K562 (cell line): ENCODE measurements around the gene RING1. TPM values are rescaled to one million over a fixed set of nuclear protein-coding genes. Genes with fewer than 3 reads are reported as not detected.

Experiments
- ATAC-seq: fragments of 200-7000 bp; cut with Tn5 transposase; 3 replicates; pipeline ENCODE4 v1.9.1; 2020; ENCODE audit warnings: moderate library complexity
- BruUV-seq: library from RNA; stranded (reverse); fragments of 400-500 nt; replicated peaks from 2 replicates; lab custom pipeline; 2021; lab: Mats Ljungman, UMichigan
- CTCF ChIA-PET: fragments of 300-600 bp; formaldehyde crosslinking; extraction: SDS; loops from one replicate; lab custom pipeline; 2021; ENCODE audit warnings: low intra/inter-chr PET ratio; lab: Yijun Ruan, JAX
- POLR2A ChIA-PET: fragments of 300-600, 350-650 bp; sonication (Branson Sonifier 250); formaldehyde crosslinking; extraction: SDS; loops from one replicate; lab custom pipeline; 2021; ENCODE audit warnings: antibody characterized with exemption, inconsistent platforms; lab: Yijun Ruan, JAX
- DNase-seq, 4 experiments: peaks; one replicate each; pipeline versions ENCODE4 v3.0.0 to v3.0.0-alpha.2; 2011 to 2018; ENCODE audit warnings: low spot score in 3 of 4, mixed read lengths in 3 of 4; ENCODE audit errors: extremely low read depth in 1 of 4
- FAIRE-seq: peaks from 2 replicates; lab custom pipeline; 2011; peaks lifted over from hg19 to GRCh38; lab: Jason Lieb, UNC
- H2AFZ ChIP-seq: 2 replicates; pipeline ENCODE4 v1.6.0; 2011; ENCODE audit warnings: low read depth, low read length, control low read depth, inconsistent platforms
- H3K27ac ChIP-seq: fragments of 200-600 bp; 3 replicates; pipeline ENCODE4 v1.8.0; 2011; ENCODE audit warnings: low read depth, mild to moderate bottlenecking, control low read depth, inconsistent platforms, low read length, moderate library complexity, mixed read lengths; ENCODE audit errors: extremely low read depth
- H3K27me3 ChIP-seq, 2 experiments: fragments of 300-600 bp in 1 of 2; 2 replicates in 1 of 2; 3 replicates in 1 of 2; pipeline versions ENCODE4 v1.6.0 to v1.8.0; 2011; ENCODE audit warnings: inconsistent platforms in 2 of 2, low read length in 2 of 2, mild to moderate bottlenecking in 1 of 2, mixed read lengths in 1 of 2, moderate library complexity in 1 of 2; ENCODE audit not compliant: control insufficient read depth in 2 of 2, insufficient read depth in 2 of 2
- H3K36me3 ChIP-seq: fragments of 300-600 bp; 3 replicates; pipeline ENCODE4 v1.8.0; 2011; ENCODE audit warnings: mild to moderate bottlenecking, low read length, inconsistent platforms; ENCODE audit not compliant: control insufficient read depth, insufficient read depth
- H3K4me1 ChIP-seq, 2 experiments: fragments of 200-600 bp in 1 of 2; replicated peaks in 1 of 2; 2 replicates in 1 of 2; 3 replicates in 1 of 2; pipeline versions ENCODE4 v1.5.1 to v1.8.0; 2011; ENCODE audit warnings: inconsistent platforms in 2 of 2, low read length in 2 of 2, mild to moderate bottlenecking in 1 of 2, mixed read lengths in 1 of 2, moderate library complexity in 1 of 2; ENCODE audit not compliant: control insufficient read depth in 2 of 2, insufficient read depth in 2 of 2
- H3K4me2 ChIP-seq: 2 replicates; pipeline ENCODE4 v1.6.1; 2011; ENCODE audit warnings: low read length, control low read depth, inconsistent platforms, mixed read lengths; ENCODE audit not compliant: insufficient read depth
- H3K4me3 ChIP-seq: fragments of 200-600 bp; sonication (generic), shearing (Covaris generic); 2 replicates; pipeline ENCODE4 v1.5.1; 2016; ENCODE audit warnings: control low read depth, inconsistent platforms
- H3K79me2 ChIP-seq: fragments of 200-600 bp; 3 replicates; pipeline ENCODE4 v1.8.0; 2011; ENCODE audit warnings: low read length, inconsistent platforms; ENCODE audit not compliant: control insufficient read depth, insufficient read depth
- H3K9ac ChIP-seq, 2 experiments: 2 replicates each; pipeline versions ENCODE4 v1.6.0 to v1.6.1; 2011; ENCODE audit warnings: low read depth in 2 of 2, low read length in 2 of 2, control low read depth in 1 of 2, inconsistent platforms in 1 of 2, mild to moderate bottlenecking in 1 of 2, mixed read lengths in 1 of 2; ENCODE audit not compliant: insufficient read depth in 1 of 2
- H3K9me1 ChIP-seq: one replicate; pipeline ENCODE4 v1.6.0; 2011; ENCODE audit warnings: inconsistent platforms, mild to moderate bottlenecking, low read length, moderate library complexity; ENCODE audit not compliant: control insufficient read depth, insufficient read depth
- H3K9me3 ChIP-seq: replicated peaks from 2 replicates; pipeline ENCODE4 v1.5.1; 2011; ENCODE audit warnings: low read depth, low read length, inconsistent platforms; ENCODE audit not compliant: control insufficient read depth, insufficient read depth
- H4K20me1 ChIP-seq: replicated peaks from 2 replicates; pipeline ENCODE4 v1.6.1; 2011; ENCODE audit warnings: low read length, inconsistent platforms, mixed read lengths; ENCODE audit not compliant: control insufficient read depth, insufficient read depth
- DNMT1 ChIP-seq: fragments of 450-650 bp; IDR thresholded peaks from 2 replicates; pipeline ENCODE4 v1.6.1; 2016; ENCODE audit warnings: antibody characterized with exemption, mild to moderate bottlenecking
- ESRRA ChIP-seq: fragments of 450-650 bp; IDR thresholded peaks from 2 replicates; pipeline ENCODE4 v1.6.1; 2014; ENCODE audit warnings: low read depth, mild to moderate bottlenecking, moderate library complexity, borderline replicate concordance
- HDAC1 ChIP-seq, 2 experiments: fragments of 450-650 bp; IDR thresholded peaks; 2 replicates each; pipeline ENCODE4 v1.6.1; 2016 to 2017; ENCODE audit warnings: inconsistent platforms in 1 of 2, mild to moderate bottlenecking in 1 of 2, moderate library complexity in 1 of 2
- IRF2 ChIP-seq: sonication (generic); formaldehyde crosslinking; IDR thresholded peaks from 2 replicates; pipeline ENCODE4 v1.8.1; 2022; ENCODE audit warnings: mild to moderate bottlenecking, missing genetic modification reagents
- MAFF ChIP-seq: IDR thresholded peaks from 2 replicates; pipeline ENCODE4 v1.6.1; 2012; ENCODE audit warnings: low read length, improper control_type of control experiment
- MIER1 ChIP-seq: fragments of 450-650 bp; IDR thresholded peaks from 2 replicates; pipeline ENCODE4 v1.6.1; 2016; ENCODE audit warnings: antibody characterized with exemption, mild to moderate bottlenecking, low read depth
- NFIC ChIP-seq: fragments of 450-650 bp; IDR thresholded peaks from 2 replicates; pipeline ENCODE4 v1.6.1; 2017; ENCODE audit warnings: mild to moderate bottlenecking, inconsistent platforms
- NR2C2 ChIP-seq, 2 experiments: fragments of 200-800 bp in 1 of 2; sonication (Bioruptor generic) in 1 of 2; sonication (generic) in 1 of 2; formaldehyde crosslinking in 1 of 2; IDR thresholded peaks; 2 replicates each; pipeline versions ENCODE4 v1.6.1 to v1.8.0; 2016 to 2022; ENCODE audit warnings: mild to moderate bottlenecking in 1 of 2, missing compliant biosample characterization in 1 of 2, missing genetic modification characterization in 1 of 2, missing genetic modification reagents in 1 of 2
- NR2F6 ChIP-seq: fragments of 450-650 bp; formaldehyde crosslinking; IDR thresholded peaks from 2 replicates; pipeline ENCODE4 v1.4.0; 2020; ENCODE audit warnings: mild to moderate bottlenecking
- SMARCE1 ChIP-seq: fragments of 450-650 bp; IDR thresholded peaks from 2 replicates; pipeline ENCODE4 v1.7.1; 2016; ENCODE audit warnings: mild to moderate bottlenecking
- ZNF143 ChIP-seq: sonication (generic); formaldehyde crosslinking; IDR thresholded peaks from 2 replicates; pipeline ENCODE4 v1.9.0; 2022; ENCODE audit warnings: mild to moderate bottlenecking, missing genetic modification reagents
- ZNF282 ChIP-seq: sonication (generic); formaldehyde crosslinking; IDR thresholded peaks from 2 replicates; pipeline ENCODE4 v1.8.1; 2023; ENCODE audit warnings: missing genetic modification reagents
- ZNF583 ChIP-seq: fragments of 250-450 bp; sonication (Bioruptor Pico); IDR thresholded peaks from 2 replicates; pipeline ENCODE4 v1.4.0; 2020
- WGBS: fragments of 100-300 bp; shearing (Covaris generic); methylation state at CpG from one replicate; pipeline ENCODE4 v1.1.6; 2016; ENCODE audit warnings: low coverage, mixed read lengths; ENCODE audit not compliant: insufficient coverage; ENCODE audit errors: missing lambda C conversion rate; 5-methylcytosine and 5-hydroxymethylcytosine counted together
- in situ Hi-C: fragments of 300-500 bp; cut with MboI; formaldehyde crosslinking; loops from 4 replicates; pipeline ENCODE4 v1.15.0; 2018; ENCODE audit warnings: inconsistent platforms, mixed read lengths
- intact Hi-C: fragments of 100-400 bp; cut with micrococcal nuclease; formaldehyde crosslinking; loops from 2 replicates; pipeline ENCODE4 v1.14.2; 2022
- polyA plus RNA-seq, 8 experiments: library from polyadenylated mRNA; depleted of rRNA in 4 of 8; stranded (reverse) in 5 of 8; unstranded in 3 of 8; fragments of >200 nt; fragmentation: Nextera tagmentation in 2 of 8; fragmentation: Illumina TruSeq in 1 of 8; extraction: Ambion mirVana in 2 of 8; extraction: Trizol in 1 of 8; gene quantifications; 2 replicates each; pipeline versions ENCODE4 v1.2.1 to v1.2.3, GENCODE V29; 2011 to 2014; ENCODE audit warnings: inconsistent platforms in 1 of 8, missing spikeins in 1 of 8
- total RNA-seq, 7 experiments: library from RNA; depleted of rRNA in 6 of 7; stranded (reverse); fragments of >200 nt in 6 of 7; fragmentation: Illumina TruSeq in 2 of 7; extraction: Trizol in 2 of 7; gene quantifications; 2 replicates each; pipeline versions ENCODE4 v1.2.1 to v1.2.3, GENCODE V29; 2011 to 2021; ENCODE audit warnings: low replicate concordance in 1 of 7
- TF ChIP-seq, protein P1 (sequence below), 2 experiments: fragments of 450-650 bp in 1 of 2; IDR thresholded peaks; 2 replicates each; pipeline ENCODE4 v1.6.1; 2011 to 2017; ENCODE audit warnings: low read depth in 2 of 2, antibody characterized with exemption in 1 of 2, borderline replicate concordance in 1 of 2, low read length in 1 of 2, mild to moderate bottlenecking in 1 of 2, mixed read lengths in 1 of 2; ENCODE audit not compliant: control insufficient read depth in 1 of 2
- TF ChIP-seq, protein P2 (sequence below): fragments of 250-450 bp; sonication (Bioruptor Pico); IDR thresholded peaks from 2 replicates; pipeline ENCODE4 v1.5.0; 2021

The RING1 gene
- total and polyA plus RNA-seq, 9 of the 15 experiments (the other 6 are each of a cell fraction or from before 2014, with no cell fraction given) = 4.2 to 59.1 (median 36.9) TPM

DNA sequence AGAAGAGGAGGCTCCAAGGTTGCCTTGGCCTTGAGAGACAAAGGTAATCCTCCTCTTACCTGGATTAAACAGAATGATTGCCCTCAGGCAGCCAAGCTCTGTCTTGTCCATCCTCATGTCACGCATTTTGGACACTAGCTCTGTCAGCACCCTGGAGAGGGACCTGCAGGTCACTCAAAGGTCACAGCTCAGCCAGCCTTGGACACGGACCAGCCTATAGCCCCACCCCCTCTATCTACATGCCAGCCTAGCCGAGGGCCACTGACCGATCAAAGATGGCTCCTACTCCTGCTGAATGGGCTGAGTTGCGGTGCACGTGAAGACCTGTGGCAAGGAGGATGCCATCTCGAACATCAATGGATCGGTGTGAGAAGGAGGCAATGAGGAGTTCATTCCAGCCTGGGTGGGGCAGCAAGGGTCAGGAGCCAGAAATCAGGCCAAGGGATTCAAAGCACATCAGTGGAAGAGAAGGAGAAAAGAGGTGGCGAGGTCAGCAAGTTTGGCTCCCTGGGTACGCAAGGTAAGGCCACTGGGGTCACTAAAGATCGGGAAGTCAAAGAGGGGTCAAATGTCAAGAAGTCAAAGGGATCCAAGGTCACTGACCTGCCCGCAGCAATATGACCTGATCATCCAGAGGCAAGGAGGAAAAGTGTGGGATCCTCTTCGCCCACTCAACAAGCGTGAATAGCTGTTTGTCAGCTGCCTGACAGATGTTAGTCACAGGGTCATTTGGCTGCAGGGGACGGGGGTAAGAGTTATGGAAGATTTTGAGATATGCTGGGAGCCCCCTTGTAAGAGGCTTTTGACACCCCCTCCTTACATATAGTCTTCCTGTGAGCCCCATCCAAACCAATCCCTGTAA lies 12.8 kb upstream of the RING1 start:
- no peak overlapping the region for H3K4me3 ChIP-seq
- peaks cover 11% of the 10 kb centered on the region in 2 experiments; a peak in 4 of 5 replicates for H3K27me3 ChIP-seq
- no TSS peak for BruUV-seq
- peak overlapping the region in 1 of 2 experiments; percentile 57; a peak in 1 of 4 replicates for H3K9ac ChIP-seq
- peaks cover 7% of the 10 kb centered on the region for H3K9me1 ChIP-seq
- no peak for FAIRE-seq
- WGBS = 77% methylated on average over 15 of the region's 15 CpGs
- no peaks in the 10 kb centered on the region for H3K9me3 ChIP-seq
- ChIA-PET POLR2A (interaction anchor here (0.9 to 1.1 kb wide), 2 partner anchors 8 to 9 kb away, joined by 3 to 4 read pairs; partner anchors contain the start of gene HSD17B8), CTCF (interaction anchor here (0.6 kb wide), 3 partner anchors 69 to 200 kb away, joined by 3 read pairs; no protein-coding TSS in a partner anchor)
- ATAC-seq = no peak
- in situ Hi-C loops (no loop called here), intact Hi-C loops (loop anchor here (2.0 kb wide), 1 partner anchor 35 kb away; no protein-coding TSS in a partner anchor)
- H2AFZ ChIP-seq = no peak overlapping the region
- peak in 3 of 4 experiments; percentile 55 to 59 (median 56) for DNase-seq
- H3K4me1 ChIP-seq = peaks cover 17 to 34% of the 10 kb centered on the region in 2 experiments; a peak in 4 of 5 replicates
- no peak overlapping the region for H3K4me2 ChIP-seq
- H3K79me2 ChIP-seq = peaks cover 26% of the 10 kb centered on the region
- no peak overlapping the region for H3K27ac ChIP-seq
- peaks cover 6% of the 10 kb centered on the region; the same call in 1 of the 2 replicates for H4K20me1 ChIP-seq
- H3K36me3 ChIP-seq = peaks cover 35% of the 10 kb centered on the region; the same call in 2 of the 3 replicates
- 0 out of 2 replicates have a peak, but pooled peaks have one; percentile 40 for TF ChIP-seq ZNF282
- TF ChIP-seq ZNF143 (CRISPR knock-in tag) = 0 out of 2 replicates have a peak, but pooled peaks have one; percentile 27
- peak; percentile 74 for TF ChIP-seq ESRRA
- TF ChIP-seq DNMT1 = no peak
- no peak for TF ChIP-seq ZNF583 (CRISPR knock-in tag)
- TF ChIP-seq IRF2 (CRISPR knock-in tag) = peak; percentile 12; the same call in 1 of the 2 replicates
- TF ChIP-seq, protein P1, sequence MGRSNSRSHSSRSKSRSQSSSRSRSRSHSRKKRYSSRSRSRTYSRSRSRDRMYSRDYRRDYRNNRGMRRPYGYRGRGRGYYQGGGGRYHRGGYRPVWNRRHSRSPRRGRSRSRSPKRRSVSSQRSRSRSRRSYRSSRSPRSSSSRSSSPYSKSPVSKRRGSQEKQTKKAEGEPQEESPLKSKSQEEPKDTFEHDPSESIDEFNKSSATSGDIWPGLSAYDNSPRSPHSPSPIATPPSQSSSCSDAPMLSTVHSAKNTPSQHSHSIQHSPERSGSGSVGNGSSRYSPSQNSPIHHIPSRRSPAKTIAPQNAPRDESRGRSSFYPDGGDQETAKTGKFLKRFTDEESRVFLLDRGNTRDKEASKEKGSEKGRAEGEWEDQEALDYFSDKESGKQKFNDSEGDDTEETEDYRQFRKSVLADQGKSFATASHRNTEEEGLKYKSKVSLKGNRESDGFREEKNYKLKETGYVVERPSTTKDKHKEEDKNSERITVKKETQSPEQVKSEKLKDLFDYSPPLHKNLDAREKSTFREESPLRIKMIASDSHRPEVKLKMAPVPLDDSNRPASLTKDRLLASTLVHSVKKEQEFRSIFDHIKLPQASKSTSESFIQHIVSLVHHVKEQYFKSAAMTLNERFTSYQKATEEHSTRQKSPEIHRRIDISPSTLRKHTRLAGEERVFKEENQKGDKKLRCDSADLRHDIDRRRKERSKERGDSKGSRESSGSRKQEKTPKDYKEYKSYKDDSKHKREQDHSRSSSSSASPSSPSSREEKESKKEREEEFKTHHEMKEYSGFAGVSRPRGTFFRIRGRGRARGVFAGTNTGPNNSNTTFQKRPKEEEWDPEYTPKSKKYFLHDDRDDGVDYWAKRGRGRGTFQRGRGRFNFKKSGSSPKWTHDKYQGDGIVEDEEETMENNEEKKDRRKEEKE (IDR thresholded peaks at IDR 0.05; ENCODE audit: borderline replicate concordance in 1 of 2, control insufficient read depth in 1 of 2, low read depth in 2 of 2, low read length in 1 of 2) = no peak
- TF ChIP-seq MIER1 = peak; percentile 91
- TF ChIP-seq HDAC1 (IDR thresholded peaks at IDR 0.05) = peak in 1 of 2 experiments; percentile 12; a peak in 1 of 4 replicates
- no peak for TF ChIP-seq SMARCE1
- peak; percentile 52; the same call in 1 of the 2 replicates for TF ChIP-seq NFIC
- TF ChIP-seq NR2C2 (CRISPR knock-in tag; IDR thresholded peaks at IDR 0.05) = 0 out of 2 replicates have a peak, but pooled peaks have one; percentile 57
- TF ChIP-seq NR2C2 (tag; IDR thresholded peaks at IDR 0.05) = peak; percentile 64
- TF ChIP-seq, protein P2, sequence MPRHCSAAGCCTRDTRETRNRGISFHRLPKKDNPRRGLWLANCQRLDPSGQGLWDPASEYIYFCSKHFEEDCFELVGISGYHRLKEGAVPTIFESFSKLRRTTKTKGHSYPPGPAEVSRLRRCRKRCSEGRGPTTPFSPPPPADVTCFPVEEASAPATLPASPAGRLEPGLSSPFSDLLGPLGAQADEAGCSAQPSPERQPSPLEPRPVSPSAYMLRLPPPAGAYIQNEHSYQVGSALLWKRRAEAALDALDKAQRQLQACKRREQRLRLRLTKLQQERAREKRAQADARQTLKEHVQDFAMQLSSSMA = no peak
- TF ChIP-seq MAFF = no peak
- 0 out of 2 replicates have a peak, but pooled peaks have one; percentile 54 for TF ChIP-seq NR2F6 (CRISPR knock-in tag)
